Measurements from ENCODE around the gene WDR33. TPM values are rescaled to one million over a fixed set of nuclear protein-coding genes. Genes with fewer than 3 reads are reported as not detected.

Gene WDR33
- total RNA-seq, 1 donor from 2014 or later = 54.7 TPM

GRCh38 chr2:127659408-127660290, 151.3 kb downstream of the WDR33 start:
- Mint-ChIP-seq H3K4me3 (no peak overlapping the region), H3K27ac (no peak overlapping the region), H3K36me3 (no peaks in the 10 kb centered on the region), H3K4me1 (ENCODE audit: unreplicated experiment) (peaks cover 11% of the 10 kb centered on the region), H3K27me3 (peaks cover 19% of the 10 kb centered on the region), H3K9me3 (no peaks in the 10 kb centered on the region)
- no peak for DNase-seq (ENCODE audit: extremely low spot score, unreplicated experiment)
- TF ChIP-seq, protein P1, sequence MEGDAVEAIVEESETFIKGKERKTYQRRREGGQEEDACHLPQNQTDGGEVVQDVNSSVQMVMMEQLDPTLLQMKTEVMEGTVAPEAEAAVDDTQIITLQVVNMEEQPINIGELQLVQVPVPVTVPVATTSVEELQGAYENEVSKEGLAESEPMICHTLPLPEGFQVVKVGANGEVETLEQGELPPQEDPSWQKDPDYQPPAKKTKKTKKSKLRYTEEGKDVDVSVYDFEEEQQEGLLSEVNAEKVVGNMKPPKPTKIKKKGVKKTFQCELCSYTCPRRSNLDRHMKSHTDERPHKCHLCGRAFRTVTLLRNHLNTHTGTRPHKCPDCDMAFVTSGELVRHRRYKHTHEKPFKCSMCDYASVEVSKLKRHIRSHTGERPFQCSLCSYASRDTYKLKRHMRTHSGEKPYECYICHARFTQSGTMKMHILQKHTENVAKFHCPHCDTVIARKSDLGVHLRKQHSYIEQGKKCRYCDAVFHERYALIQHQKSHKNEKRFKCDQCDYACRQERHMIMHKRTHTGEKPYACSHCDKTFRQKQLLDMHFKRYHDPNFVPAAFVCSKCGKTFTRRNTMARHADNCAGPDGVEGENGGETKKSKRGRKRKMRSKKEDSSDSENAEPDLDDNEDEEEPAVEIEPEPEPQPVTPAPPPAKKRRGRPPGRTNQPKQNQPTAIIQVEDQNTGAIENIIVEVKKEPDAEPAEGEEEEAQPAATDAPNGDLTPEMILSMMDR (conservative IDR thresholded peaks at IDR 0.05) = no peak

DNA sequence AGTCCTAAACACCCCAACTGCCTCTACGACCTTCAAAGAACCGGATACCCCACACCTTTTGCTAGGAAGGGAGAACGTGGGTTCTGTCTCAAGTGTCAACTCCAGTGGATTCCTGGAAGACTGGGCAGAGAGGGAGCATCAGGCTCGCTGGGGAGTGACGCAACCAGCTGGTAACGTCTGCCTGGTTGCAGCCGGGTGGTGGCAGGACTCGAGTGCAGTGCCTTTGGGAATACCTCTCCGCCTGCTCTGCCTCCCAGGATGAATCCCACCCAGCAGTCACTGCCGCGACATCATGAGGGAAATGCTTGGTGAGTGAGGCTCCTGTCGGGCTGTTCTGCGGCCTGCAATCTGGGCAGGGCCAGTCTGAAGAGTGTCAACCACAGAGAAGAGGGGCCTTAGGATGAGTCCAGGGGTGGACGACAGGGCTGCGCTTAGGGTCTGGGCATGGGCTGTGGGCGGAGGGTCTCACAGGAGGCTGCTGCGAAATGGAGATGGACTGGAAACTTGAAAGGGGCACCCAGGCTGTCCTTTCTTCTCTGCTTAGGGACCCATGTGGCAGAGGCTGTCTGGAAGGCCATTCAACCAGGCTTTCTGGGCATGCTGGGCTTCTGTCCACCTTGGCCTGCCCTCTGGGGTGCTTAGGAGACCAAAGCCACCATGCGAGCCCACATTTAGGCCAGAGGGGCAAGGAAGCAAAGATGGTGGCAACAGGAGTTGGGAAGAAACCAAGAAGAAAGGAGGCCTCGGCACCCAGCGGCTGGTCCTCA, 152.1 kb downstream of the WDR33 start:
- TF ChIP-seq, protein P1 (conservative IDR thresholded peaks at IDR 0.05) = no peak
- Mint-ChIP-seq H3K36me3 (no peaks in the 10 kb centered on the region), H3K27ac (no peak overlapping the region), H3K4me1 (ENCODE audit: unreplicated experiment) (peaks cover 11% of the 10 kb centered on the region), H3K4me3 (no peak overlapping the region), H3K27me3 (peaks cover 15% of the 10 kb centered on the region), H3K9me3 (no peaks in the 10 kb centered on the region)
- no peak for DNase-seq (ENCODE audit: extremely low spot score, unreplicated experiment)

DNA sequence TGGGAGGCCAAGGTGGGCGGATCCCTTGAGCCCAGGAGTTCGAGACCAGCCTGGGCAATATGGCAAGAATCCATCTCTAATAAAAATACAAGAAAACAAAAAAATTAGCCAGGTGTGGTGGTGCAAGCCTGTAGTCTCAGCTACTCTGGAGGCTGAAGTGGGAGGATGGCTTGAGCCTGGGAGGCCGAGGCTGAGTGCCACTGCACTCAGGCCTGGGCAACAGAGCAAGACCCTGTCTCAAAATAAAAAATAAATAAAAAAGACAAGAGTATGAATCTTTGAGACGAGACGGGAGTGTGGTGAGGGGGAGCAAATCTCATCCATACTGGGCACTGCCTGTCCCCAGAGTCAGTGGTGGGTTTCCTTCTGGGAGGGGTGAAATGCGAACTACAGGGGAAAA, 152.8 kb downstream of the WDR33 start:
- H3K27me3 Mint-ChIP-seq = peaks cover 8% of the 10 kb centered on the region
- TF ChIP-seq, protein P1 (conservative IDR thresholded peaks at IDR 0.05) = no peak
- DNase-seq (ENCODE audit: extremely low spot score, unreplicated experiment) = no peak
- H3K9me3 Mint-ChIP-seq = no peaks in the 10 kb centered on the region
- no peaks in the 10 kb centered on the region for H3K36me3 Mint-ChIP-seq
- no peak overlapping the region for H3K27ac Mint-ChIP-seq
- no peak overlapping the region for H3K4me3 Mint-ChIP-seq
- H3K4me1 Mint-ChIP-seq (ENCODE audit: unreplicated experiment) = peaks cover 11% of the 10 kb centered on the region

GRCh38 chr2:127657232-127657595, 153.8 kb downstream of the WDR33 start:
- TF ChIP-seq, protein P1 (conservative IDR thresholded peaks at IDR 0.05) = no peak
- H3K9me3 Mint-ChIP-seq = no peaks in the 10 kb centered on the region
- H3K36me3 Mint-ChIP-seq = no peaks in the 10 kb centered on the region
- H3K4me1 Mint-ChIP-seq (ENCODE audit: unreplicated experiment) = peaks cover 11% of the 10 kb centered on the region
- DNase-seq (ENCODE audit: extremely low spot score, unreplicated experiment) = no peak
- no peak overlapping the region for H3K27ac Mint-ChIP-seq
- H3K4me3 Mint-ChIP-seq = no peak overlapping the region
- H3K27me3 Mint-ChIP-seq = peaks cover 4% of the 10 kb centered on the region

DNA sequence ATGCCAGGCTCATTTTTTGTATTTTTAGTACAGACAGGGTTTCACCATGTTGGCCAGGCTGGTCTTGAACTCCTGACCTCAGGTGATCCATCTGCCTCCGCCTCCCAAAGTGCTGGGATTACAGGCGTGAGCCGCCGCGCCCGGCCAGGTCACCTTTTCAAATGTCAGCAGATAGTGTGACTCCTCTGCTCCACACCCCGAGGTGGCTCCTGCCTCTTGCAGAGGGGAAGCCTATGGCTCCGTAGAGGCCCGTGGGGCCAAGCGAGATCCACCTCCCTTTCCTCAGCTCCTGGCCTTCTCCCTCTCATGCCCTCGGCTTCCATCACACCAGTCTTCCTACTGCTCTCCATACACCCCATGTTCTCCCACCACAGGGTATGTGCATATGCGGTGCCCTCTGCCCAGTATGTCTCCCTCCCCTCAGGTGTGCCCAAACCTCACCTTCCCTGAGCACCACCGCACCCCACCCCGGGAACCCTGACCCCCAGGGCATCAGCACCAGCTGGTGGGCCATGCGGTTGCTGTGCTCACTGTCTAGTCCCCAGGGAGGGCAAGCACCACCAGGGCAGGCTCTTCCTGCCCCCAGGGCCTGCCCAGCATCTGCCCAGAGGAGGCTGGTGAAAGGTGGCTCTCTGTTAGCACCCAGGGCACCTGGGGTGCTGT, 154.3 kb downstream of the WDR33 start:
- Mint-ChIP-seq H3K9me3 (no peaks in the 10 kb centered on the region), H3K36me3 (no peaks in the 10 kb centered on the region), H3K4me1 (ENCODE audit: unreplicated experiment) (peaks cover 11% of the 10 kb centered on the region), H3K27ac (no peak overlapping the region), H3K27me3 (peaks cover 4% of the 10 kb centered on the region), H3K4me3 (no peak overlapping the region)
- TF ChIP-seq, protein P1 (conservative IDR thresholded peaks at IDR 0.05) = no peak
- no peak for DNase-seq (ENCODE audit: extremely low spot score, unreplicated experiment)
